GM20431 (cell line): ENCODE results near the gene HAGHL.

Source experiments
- in situ Hi-C: fragments of 300-500 bp; cut with MseI, MboI; formaldehyde crosslinking; loops from one replicate; pipeline ENCODE4 v1.15.0; 2020; ENCODE audit warnings: low sequenced_read_pairs; ENCODE audit not compliant: unreplicated experiment

Gene HAGHL

DNA sequence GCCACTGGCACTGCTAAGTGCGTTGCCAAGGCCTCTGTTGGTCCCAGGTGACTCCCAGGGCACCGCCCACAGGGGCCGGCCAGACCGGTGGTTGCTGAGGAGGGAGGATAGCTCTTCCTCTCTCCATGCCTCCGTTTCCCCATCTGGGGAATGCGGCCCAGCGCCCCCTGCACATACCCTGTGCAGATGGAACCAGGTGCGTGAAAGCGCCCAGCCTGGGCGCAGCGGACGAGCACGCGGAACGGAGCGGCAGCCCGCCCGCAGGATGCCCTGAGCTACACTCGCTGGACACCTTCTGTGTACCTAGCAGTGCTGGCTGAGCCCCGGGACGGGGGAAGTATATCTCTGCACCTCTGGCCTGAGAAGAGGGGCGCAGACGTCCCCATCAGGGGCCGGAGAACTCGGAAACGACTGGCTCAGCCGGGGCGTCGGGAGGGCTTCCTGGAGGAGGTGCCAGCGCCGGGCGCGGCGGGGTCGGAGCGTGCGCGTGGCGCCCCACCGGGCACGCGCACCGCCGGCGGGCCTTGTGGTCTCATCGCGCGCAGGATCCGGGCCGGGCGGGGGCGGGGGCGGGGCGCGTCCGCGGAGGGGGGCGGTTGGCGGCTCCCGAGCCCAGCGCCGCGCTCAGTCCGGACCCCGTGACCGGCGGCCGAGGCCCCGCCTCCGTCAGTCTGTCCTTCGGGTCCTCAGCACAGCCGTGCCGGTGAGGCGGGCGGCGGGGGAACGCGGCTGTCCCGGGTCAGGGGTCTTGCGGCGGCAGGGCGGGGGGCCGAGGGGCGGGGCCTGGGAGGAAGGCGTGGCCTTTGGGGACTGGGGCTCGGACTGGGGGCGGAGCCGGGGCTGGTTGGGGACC, at the start of gene HAGHL, which contains the start of gene CCDC78:
Gene HAGHL (plus strand): TSS at position 669 of the 853 bp plus-strand sequence. CDS start 404 bp downstream, outside the sequence.
Gene CCDC78 (minus strand): TSS at position 6 of the 853 bp plus-strand sequence. CDS start 76 bp downstream, outside the sequence.
- in situ Hi-C loops: no loop called here

DNA sequence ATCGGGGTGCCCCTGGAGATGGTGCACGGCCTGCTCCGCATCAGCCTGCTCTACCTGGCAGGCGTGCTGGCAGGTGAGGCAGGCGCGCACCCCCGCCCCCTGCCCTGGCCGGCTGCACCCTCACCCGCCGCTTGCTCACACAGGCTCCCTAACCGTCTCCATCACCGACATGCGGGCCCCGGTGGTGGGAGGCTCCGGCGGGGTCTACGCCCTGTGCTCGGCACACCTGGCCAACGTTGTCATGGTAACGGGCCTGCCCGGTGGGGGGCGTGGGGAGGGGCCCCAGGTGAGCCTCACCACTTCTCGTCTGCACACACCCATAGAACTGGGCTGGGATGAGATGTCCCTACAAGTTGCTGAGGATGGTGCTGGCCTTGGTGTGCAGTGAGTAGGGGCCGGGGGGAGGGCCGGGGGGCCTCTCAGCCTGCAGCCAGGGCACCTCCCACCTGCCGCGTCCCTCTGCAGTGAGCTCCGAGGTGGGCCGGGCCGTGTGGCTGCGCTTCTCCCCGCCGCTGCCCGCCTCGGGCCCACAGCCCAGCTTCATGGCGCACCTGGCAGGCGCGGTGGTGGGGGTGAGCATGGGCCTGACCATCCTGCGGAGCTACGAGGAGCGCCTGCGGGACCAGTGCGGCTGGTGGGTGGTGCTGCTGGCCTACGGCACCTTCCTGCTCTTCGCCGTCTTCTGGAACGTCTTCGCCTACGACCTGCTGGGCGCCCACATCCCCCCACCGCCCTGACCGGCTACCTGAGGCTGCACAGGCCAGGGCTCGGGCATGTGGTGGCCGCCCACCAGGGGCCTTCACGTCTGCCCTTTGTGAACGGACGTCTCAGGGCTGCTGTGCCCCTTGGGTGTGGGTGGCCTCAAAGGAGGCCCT, 49.4 kb upstream of the HAGHL start:
- in situ Hi-C loops: no loop called here

DNA sequence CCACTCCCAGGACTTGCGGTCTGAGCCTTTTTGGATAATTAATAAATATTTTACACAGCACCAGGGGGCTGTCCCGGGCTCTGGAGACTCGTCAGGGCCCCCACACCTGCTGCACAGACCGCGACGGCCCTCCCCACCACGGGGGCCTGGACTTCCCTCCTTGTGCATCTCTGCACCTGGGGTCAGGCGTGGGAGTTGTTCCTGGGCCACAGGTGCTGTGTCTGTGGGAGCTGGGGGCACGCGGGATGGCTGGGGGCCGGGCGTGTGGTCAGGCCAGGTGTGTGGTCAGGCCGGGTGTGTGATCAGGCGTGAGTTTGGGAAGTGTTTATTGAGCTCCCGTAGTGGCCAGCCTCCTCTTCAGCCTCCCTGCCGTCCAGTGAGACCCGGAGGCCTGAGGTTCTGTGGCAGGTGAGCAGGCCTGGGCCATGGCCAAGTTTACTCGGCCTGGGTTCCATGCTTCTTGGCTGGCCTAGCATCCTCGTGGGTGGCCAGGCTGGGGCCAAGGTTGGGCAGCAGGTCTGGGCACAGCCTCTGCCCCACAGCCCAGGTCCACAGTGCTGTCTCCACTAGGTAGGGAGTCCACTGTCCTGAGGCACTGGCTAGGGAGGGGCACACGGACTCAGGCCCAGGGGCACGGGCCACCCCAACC, 48.6 kb upstream of the HAGHL start:
- in situ Hi-C loops: no loop called here

DNA sequence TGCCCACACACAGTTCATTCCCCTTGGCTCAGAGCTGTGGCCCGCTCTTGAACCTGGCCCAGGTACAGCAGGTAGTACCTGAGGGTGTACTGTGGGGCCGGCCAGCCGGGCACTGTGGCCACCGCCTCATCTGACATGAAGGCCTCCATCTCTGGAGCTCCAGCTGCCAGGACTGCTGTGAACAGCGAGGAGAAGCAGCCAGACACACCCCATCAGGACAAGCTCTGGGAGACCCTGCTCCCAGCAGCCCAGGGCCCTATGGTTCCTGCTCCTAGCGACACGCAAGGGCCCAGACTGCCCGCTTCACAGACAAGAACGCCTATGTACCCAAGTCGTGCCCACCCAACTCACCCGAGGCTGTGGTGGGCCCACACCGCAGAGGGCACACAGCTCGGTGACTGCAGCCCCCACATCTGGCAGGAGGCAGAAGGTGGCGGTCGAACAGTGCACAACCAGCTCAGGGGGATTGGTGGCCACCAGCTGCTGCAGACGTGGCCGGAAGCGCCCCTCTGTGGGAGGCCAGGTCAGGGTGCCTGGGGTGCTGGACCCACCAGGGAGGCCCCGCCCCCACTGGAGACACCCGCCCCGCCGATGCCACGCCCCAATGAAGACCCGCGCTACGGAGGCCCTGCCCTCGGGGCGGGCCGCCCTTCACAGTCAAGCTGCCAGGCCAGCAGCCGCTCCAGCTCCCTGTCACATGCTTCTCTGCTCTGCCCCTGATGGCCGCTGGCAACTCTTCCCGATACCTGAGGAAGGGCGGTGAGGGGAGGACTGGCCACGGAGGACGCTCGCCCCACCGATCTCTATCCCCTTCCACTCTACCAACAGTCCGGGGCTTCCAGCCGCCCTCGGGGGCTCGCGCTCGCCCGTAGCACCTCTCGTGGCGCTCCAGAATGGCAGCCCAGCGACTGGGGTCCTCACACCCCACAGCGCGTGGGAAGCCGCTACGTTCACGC, 47.8 kb upstream of the HAGHL start:
- in situ Hi-C loops: no loop called here

GRCh38 chr16:679814-680624, 46.9 kb upstream of the HAGHL start, which contains the start of gene STUB1:
Gene STUB1 (plus strand): TSS chr16:680410. CDS start chr16:680526, 116 bp downstream.
- in situ Hi-C loops: no loop called here

DNA sequence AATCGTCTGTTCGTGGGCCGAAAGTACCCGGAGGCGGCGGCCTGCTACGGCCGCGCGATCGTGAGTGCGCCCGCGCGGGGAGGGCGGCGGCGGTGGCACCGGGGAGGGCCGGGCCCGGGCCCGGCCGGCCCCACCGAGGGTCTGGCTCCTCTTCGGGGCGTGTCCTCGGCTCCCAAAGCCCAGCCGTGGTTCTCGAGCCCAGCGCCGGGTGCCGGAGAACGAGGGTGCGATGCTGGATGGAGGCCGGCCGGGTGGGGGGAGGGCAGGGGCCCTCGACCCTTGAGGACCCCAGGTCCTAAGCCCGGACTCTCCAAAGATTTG, 46.3 kb upstream of the HAGHL start:
- in situ Hi-C loops: no loop called here

- in situ Hi-C loops: no loop called here
Observed at GRCh38 chr16:680967-681745, 45.8 kb upstream of the HAGHL start.

DNA sequence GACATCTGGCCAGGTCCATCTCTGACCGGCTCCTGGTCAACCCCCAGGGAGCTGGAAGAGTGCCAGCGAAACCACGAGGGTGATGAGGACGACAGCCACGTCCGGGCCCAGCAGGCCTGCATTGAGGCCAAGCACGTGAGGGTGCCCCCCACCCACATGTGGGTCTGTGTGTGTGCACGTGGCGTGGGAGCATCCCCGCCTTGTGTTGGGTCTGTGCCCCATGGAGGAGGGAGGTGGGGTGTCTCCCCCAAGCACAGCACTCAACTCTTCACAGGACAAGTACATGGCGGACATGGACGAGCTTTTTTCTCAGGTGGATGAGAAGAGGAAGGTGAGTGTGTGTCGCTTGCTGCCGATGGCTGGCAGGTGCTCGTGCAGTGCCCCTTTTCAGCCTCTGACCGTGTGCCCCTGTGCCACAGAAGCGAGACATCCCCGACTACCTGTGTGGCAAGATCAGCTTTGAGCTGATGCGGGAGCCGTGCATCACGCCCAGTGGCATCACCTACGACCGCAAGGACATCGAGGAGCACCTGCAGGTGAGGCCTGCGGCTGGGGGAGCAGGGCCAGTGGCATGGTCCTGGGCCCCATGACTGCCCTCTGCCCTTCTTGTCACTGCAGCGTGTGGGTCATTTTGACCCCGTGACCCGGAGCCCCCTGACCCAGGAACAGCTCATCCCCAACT, 45.0 kb upstream of the HAGHL start:
- in situ Hi-C loops: no loop called here

DNA sequence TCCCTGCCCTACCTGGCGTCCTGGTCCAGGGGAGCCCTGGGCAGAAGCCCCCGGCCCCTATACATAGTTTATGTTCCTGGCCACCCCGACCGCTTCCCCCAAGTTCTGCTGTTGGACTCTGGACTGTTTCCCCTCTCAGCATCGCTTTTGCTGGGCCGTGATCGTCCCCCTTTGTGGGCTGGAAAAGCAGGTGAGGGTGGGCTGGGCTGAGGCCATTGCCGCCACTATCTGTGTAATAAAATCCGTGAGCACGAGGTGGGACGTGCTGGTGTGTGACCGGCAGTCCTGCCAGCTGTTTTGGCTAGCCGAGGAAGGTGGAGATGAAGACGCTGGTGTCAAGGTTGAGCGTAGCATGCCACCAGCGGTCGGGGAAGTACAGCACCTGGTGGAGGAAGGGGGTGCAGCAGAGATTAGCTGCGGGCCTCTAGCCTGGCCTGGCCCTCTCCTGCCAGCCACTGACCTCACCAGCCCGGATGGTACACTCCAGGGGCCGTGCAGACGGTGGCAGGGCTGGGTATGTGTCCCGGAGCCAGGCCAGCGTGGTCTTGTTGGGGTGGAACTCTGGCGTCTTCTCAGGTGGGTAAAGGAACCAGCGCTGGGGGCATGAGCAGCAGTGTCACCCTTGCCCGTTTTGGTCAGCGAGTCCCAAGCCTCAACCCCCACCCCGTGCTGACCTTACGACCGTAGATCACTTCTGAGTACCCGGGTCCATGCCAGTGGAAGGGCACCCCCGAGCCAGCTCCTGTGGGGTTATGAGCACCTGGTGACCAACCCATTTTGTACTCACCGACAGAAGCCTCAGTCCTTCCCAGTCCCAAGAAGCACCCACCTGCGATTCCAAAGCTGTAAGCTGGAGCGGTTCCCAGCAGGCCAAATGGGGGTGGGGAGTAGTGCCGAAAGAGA, 44.2 kb upstream of the HAGHL start:
- in situ Hi-C loops: no loop called here

- in situ Hi-C loops: no loop called here
Observed at GRCh38 chr16:683396-684070, 43.4 kb upstream of the HAGHL start.

DNA sequence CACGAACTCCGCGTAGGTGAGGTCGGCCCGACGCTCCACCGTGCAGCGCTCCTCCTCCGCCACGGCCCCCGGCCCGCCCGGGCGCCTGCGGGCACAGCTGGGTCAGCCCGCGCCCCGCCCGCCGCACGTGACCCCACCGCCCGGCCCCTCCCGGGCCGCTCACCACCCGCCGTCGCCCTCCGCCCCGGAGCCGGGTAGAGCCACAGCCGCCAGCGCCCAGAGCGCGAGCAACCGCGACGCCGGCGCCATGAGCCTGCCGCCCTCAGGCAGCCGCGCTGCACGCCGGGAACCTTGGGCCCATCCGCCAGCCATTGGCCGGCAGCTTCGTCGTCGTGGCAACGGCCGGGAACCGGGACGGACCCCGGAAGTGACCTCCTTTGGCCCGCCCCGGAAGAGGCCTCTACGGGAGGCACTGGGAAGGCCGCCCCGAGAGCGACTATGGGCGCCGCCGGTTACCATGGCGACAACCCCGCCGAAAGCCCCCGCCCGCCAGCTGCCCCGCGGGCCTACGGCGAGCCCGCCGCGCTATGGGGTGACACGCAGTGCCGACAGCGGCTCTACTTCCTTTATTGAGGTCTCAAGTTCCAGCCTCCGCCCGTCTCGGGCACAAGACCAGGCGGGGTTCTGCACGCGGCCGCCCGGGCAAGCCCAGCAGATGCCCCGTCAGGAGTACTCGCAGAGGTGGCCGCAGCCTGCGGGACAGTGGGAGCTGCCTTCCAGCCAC, 42.7 kb upstream of the HAGHL start, which contains the start of gene JMJD8:
Gene JMJD8 (minus strand): TSS at position 264 of the 724 bp plus-strand sequence. CDS start 15 bp downstream, at position 249.
- in situ Hi-C loops: no loop called here

DNA sequence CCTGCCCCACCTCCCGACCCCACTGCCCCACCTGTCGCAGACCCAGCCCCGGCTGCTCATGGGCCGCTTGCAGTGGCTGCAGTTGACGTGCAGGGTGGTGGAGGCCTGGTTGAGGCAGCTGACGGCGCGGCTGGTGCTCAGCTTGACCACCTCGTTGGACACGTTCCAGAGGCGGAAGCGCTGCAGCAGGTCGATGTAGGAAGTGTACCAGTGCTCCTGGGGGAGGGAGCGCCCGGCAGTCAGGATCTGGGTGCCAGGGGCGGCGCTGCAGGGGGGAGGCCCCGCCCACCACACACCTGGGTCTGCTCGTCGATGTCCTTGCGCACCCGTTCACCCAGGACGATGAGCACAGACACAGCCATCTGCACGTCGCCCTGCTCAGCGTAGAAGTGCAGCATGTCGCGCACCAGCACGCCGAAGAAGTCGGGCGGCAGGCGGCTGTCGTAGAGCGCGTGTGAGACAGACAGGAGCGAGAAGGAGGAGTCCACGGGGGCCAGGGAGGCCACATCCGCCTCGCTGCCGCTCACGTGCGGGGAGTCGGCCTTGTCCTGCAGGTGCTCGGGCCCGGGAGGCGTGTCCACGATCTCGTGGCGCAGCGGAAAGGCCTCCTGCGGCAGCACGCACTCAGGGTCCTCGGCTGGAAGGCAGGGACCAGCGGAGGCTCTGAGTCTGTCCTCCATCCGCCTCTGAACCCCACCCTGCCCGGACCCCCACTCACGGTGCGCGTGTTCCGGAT, 41.8 kb upstream of the HAGHL start:
- in situ Hi-C loops: no loop called here

- in situ Hi-C loops: no loop called here
Observed at GRCh38 chr16:685967-686366, 40.9 kb upstream of the HAGHL start.
